Astrocyte (in vitro differentiated cells and primary cell): ENCODE measurements around the gene BLVRB.

Source experiments
- CTCF ChIP-seq: IDR thresholded peaks from 2 replicates; pipeline ENCODE4 v1.5.1; 2011; ENCODE audit warnings: low read depth, mild to moderate bottlenecking, inconsistent platforms, low read length, moderate library complexity; ENCODE audit not compliant: insufficient read depth
- EZH2 ChIP-seq: IDR thresholded peaks from 2 replicates; pipeline ENCODE4 v1.6.1; 2012; ENCODE audit warnings: mild to moderate bottlenecking, low read length, inconsistent platforms; ENCODE audit not compliant: insufficient read depth

DNA sequence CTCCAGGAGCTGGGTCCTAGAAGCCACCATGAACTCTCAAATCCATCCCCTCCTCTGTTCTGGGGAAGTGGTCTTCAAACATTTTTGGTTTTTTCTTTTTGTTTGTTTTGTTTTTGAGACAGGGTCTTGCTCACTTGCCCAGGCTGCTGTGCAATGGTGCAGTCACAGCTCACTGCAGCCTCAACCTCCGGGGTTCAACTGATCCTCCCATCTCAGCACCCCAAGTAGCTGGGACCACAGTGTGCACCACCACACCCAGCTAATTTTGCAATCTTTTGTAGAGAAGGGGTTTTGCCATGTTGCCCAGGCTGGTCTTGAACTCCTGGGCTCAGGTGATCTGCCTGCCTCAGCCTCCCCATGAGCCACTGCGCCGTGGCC, 7.0 kb downstream of the BLVRB start:
- no peak for TF ChIP-seq EZH2
- no peak for TF ChIP-seq CTCF
